ENCODE measurements around the gene ARSG. TPM values are rescaled to one million over a fixed set of nuclear protein-coding genes. Genes with fewer than 3 reads are reported as not detected.

ARSG gene
- total and polyA plus RNA-seq, 2 of the 13 experiments (the other 11 are each of a cell fraction or from before 2014, with no cell fraction given), result 3.7 to 15.2 TPM

DNA sequence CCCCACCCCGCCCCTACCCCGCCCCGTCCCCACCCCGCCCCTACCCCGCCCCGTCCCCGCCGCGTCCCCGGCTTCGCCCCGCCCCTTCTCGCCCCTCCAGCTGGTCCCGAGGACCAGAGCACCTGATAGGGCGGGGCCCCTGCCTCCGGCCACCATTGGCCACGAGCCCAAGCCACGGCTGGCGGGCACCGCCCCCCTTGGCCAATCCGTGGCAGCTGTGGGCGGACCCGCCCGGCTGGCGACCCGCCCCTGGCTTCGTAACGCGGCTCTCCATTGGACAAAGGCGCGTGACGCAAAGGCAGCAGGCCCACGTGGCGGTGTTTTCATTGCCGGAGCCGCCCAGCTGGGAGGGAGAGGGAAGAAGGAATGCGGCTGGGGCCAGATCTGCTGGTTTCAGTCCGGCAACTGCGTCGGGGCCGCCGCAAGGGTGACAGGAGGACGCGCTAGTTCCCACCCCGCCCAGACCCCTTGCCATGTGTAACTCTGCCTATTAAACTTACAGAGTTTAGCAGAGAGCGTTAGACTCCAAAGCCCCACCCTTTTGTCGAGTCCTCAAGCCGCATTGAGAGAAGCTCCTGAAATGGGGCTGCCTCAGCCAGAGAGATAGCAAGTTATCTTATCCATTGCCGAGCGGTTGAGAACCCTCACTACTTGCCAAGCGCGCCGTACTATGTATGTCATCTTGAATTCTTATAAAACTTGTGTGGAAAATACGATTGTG is 166.4 kb downstream of the ARSG start (continued):
- TF ChIP-seq CCDC6 (CRISPR knock-in tag; IDR thresholded peaks at IDR 0.05) (no peak), ETV6 (CRISPR knock-in tag; conservative IDR thresholded peaks at IDR 0.05) (0 out of 2 replicates have a peak, but pooled peaks have one; percentile 18), MED8 (CRISPR knock-in tag; IDR thresholded peaks at IDR 0.05; ENCODE audit: insufficient replicate concordance) (no peak), PITX1 (CRISPR knock-in tag; IDR thresholded peaks at IDR 0.05) (no peak), ZNF337 (CRISPR knock-in tag; IDR thresholded peaks at IDR 0.05; ENCODE audit: borderline replicate concordance, low read depth) (peak; percentile 62; the same call in 1 of the 2 replicates), NFE2 (CRISPR knock-in tag; IDR thresholded peaks at IDR 0.05) (no peak), NFAT5 (CRISPR knock-in tag; IDR thresholded peaks at IDR 0.05) (no peak), ZNF121 (CRISPR knock-in tag; IDR thresholded peaks at IDR 0.05) (no peak; the same call in 1 of the 2 replicates), KLF11 (CRISPR knock-in tag; IDR thresholded peaks at IDR 0.05) (peak; percentile 92; the same call in 1 of the 2 replicates), ZNF790 (CRISPR knock-in tag; IDR thresholded peaks at IDR 0.05; ENCODE audit: borderline replicate concordance) (no peak), ZEB1 (IDR thresholded peaks at IDR 0.05; ENCODE audit: insufficient replicate concordance, low read depth) (peak; percentile 23), MEIS1 (CRISPR knock-in tag; IDR thresholded peaks at IDR 0.05; ENCODE audit: borderline replicate concordance) (0 out of 2 replicates have a peak, but pooled peaks have one; percentile 52), ZNF343 (CRISPR knock-in tag; IDR thresholded peaks at IDR 0.05) (peak; percentile 45; the same call in 1 of the 2 replicates), ZMYM2 (CRISPR knock-in tag; IDR thresholded peaks at IDR 0.05) (no peak), RELA (CRISPR knock-in tag; IDR thresholded peaks at IDR 0.05) (0 out of 2 replicates have a peak, but pooled peaks have one; percentile 15), CENPT (CRISPR knock-in tag; IDR thresholded peaks at IDR 0.05; ENCODE audit: low read depth) (no peak), NR0B2 (CRISPR knock-in tag; IDR thresholded peaks at IDR 0.05) (peak; percentile 92), ZNF34 (CRISPR knock-in tag; IDR thresholded peaks at IDR 0.05; ENCODE audit: borderline replicate concordance) (no peak), PCBP1 (IDR thresholded peaks at IDR 0.05; ENCODE audit: borderline replicate concordance, low read depth, low read length) (peak; percentile 79; the same call in 1 of the 2 replicates)
- TF ChIP-seq, protein P1, sequence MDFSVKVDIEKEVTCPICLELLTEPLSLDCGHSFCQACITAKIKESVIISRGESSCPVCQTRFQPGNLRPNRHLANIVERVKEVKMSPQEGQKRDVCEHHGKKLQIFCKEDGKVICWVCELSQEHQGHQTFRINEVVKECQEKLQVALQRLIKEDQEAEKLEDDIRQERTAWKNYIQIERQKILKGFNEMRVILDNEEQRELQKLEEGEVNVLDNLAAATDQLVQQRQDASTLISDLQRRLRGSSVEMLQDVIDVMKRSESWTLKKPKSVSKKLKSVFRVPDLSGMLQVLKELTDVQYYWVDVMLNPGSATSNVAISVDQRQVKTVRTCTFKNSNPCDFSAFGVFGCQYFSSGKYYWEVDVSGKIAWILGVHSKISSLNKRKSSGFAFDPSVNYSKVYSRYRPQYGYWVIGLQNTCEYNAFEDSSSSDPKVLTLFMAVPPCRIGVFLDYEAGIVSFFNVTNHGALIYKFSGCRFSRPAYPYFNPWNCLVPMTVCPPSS (IDR thresholded peaks at IDR 0.05), result no peak
- TF ChIP-seq, protein P2, sequence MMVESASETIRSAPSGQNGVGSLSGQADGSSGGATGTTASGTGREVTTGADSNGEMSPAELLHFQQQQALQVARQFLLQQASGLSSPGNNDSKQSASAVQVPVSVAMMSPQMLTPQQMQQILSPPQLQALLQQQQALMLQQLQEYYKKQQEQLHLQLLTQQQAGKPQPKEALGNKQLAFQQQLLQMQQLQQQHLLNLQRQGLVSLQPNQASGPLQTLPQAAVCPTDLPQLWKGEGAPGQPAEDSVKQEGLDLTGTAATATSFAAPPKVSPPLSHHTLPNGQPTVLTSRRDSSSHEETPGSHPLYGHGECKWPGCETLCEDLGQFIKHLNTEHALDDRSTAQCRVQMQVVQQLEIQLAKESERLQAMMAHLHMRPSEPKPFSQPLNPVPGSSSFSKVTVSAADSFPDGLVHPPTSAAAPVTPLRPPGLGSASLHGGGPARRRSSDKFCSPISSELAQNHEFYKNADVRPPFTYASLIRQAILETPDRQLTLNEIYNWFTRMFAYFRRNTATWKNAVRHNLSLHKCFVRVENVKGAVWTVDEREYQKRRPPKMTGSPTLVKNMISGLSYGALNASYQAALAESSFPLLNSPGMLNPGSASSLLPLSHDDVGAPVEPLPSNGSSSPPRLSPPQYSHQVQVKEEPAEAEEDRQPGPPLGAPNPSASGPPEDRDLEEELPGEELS (CRISPR knock-in tag; IDR thresholded peaks at IDR 0.05), result peak; percentile 66
